Transverse colon (tissue), 4 donors: ENCODE data around the gene CMTR1. TPM values are rescaled to one million over a fixed set of nuclear protein-coding genes. Genes with fewer than 3 reads are reported as not detected.

Source experiments
- DNase-seq: peaks from one replicate; pipeline ENCODE4 v3.0.0-alpha.2; 2019
- H3K27ac ChIP-seq, 4 donors: fragments of 200-600 bp; sonication (generic); 2 replicates each; pipeline ENCODE4 v1.5.1; 2016 to 2018; ENCODE audit warnings: inconsistent platforms in 4 of 4
- H3K27me3 ChIP-seq: fragments of 200-600 bp; sonication (generic); 2 replicates; pipeline ENCODE4 v1.5.1; 2017; ENCODE audit warnings: inconsistent platforms
- H3K36me3 ChIP-seq, 4 donors: fragments of 200-600 bp; sonication (generic); 2 replicates each; pipeline ENCODE4 v1.5.1; 2017 to 2019; ENCODE audit warnings: inconsistent platforms in 4 of 4
- H3K4me1 ChIP-seq, 4 donors: fragments of 200-600 bp; sonication (generic); 2 replicates each; pipeline ENCODE4 v1.5.1; 2017 to 2020; ENCODE audit warnings: inconsistent platforms in 4 of 4
- H3K4me3 ChIP-seq, 4 donors: fragments of 200-600 bp; sonication (generic); 1 replicate in 1 of 4; 2 replicates in 3 of 4; pipeline versions ENCODE4 v1.5.1 to v1.6.1; 2017 to 2019; ENCODE audit warnings: inconsistent platforms in 4 of 4
- H3K9me3 ChIP-seq, 2 donors: fragments of 200-600 bp; sonication (generic); 2 replicates each; pipeline ENCODE4 v1.5.1; 2017 to 2019; ENCODE audit warnings: inconsistent platforms in 2 of 2
- EP300 ChIP-seq: sonication (generic); formaldehyde crosslinking; IDR thresholded peaks from one replicate; pipeline ENCODE4 v1.6.1; 2017; ENCODE audit warnings: antibody characterized with exemption, low read depth
- POLR2A ChIP-seq: fragments of 450-650 bp; IDR thresholded peaks from one replicate; pipeline ENCODE4 v1.6.1; 2016; ENCODE audit warnings: antibody characterized with exemption, mild to moderate bottlenecking, moderate library complexity
- POLR2AphosphoS5 ChIP-seq, 3 donors: sonication (generic); formaldehyde crosslinking; IDR thresholded peaks; one replicate each; pipeline ENCODE4 v1.6.1; 2016; ENCODE audit warnings: antibody characterized with exemption in 3 of 3
- WGBS, 2 donors: methylation state at CpG; one replicate each; pipeline ENCODE4 v1.1.5; 2018; ENCODE audit warnings: low coverage in 1 of 2; 5-methylcytosine and 5-hydroxymethylcytosine counted together
- in situ Hi-C, 4 donors: fragments of 200-750 bp; cut with MboI; loops; one replicate each; pipeline versions ENCODE4 v1.15.0 to v1.15.1; 2017; ENCODE audit warnings: low sequenced_read_pairs in 3 of 4, low pct_ligation_motif_present in 1 of 4, low pct_unique_long_range_greater_than_20kb in 1 of 4
- intact Hi-C: fragments of 100-400 bp; cut with DNase I; formaldehyde crosslinking; loops from one replicate; pipeline ENCODE4 v1.15.1; 2023; ENCODE audit warnings: low total_unique reads
- total RNA-seq, 4 donors: library from RNA; depleted of rRNA; stranded (reverse); fragments of >200 nt; gene quantifications; one replicate each; pipeline ENCODE4 v1.1.0, GENCODE V29; 2016
- TF ChIP-seq, protein P1 (sequence below), 5 experiments: fragments of 200-600 bp in 3 of 5; fragments of 450-650 bp in 2 of 5; sonication (generic) in 3 of 5; IDR thresholded peaks; 1 replicate in 2 of 5; 2 replicates in 3 of 5; pipeline ENCODE4 v1.5.1; 2016 to 2017; ENCODE audit warnings: antibody characterized with exemption in 5 of 5, inconsistent platforms in 3 of 5, mild to moderate bottlenecking in 2 of 5, moderate library complexity in 1 of 5

The CMTR1 gene
- total RNA-seq, 4 donors from 2014 or later, result 16.5 to 40.6 (median 24.9) TPM

DNA sequence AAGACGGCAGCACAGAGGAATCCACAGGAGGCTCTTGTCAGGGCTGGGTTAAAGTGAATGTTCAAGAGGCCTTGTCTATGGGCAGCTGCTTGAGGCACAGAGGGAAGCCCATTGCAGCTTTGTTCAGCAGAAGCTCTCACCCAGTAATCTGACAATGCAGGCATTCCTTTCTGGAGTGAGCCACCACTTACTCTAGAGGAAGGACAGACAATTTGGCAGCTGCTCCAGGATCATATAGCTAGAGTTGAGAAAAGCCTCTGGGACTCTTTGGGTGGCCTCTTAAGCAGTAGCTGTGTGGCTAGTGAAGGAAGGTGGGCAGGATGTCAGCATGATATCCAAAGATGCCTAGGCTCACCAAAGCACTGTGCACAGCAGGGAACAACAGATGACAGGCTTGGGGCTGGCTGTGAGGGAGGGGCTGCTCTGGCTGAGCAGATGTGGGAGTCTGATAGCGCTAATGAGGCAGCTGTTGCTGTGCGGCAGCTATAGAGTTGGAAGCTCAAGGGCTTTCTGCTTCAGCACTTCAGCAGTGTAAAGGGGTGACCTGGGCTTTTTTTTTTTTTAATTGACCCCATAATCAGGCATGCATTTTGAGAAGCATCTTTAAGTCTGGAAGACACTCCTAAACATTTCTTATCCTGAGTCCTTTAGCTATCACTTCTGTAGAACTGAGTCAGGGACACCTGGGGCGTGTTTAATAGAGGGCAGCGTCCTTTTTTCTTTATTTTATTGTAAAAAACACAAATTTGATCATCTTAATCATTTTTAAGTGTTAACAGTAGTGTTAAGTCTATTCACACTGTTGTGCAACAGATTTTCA lies 27.2 kb downstream of the CMTR1 start:
- WGBS, 2 donors, result 92 to 100% methylated on average over 3 to 5 of the region's 5 CpGs
- H3K4me1 ChIP-seq, result peaks cover under 1 to 3% (median 2%) of the 10 kb centered on the region in 4 donors
- in situ Hi-C loops (no loop called here), intact Hi-C loops (no loop called here)
- no peak overlapping the region for H3K4me3 ChIP-seq
- no peak for DNase-seq
- peaks cover 0 to 41% (median 15%) of the 10 kb centered on the region in 4 donors for H3K36me3 ChIP-seq
- H3K27me3 ChIP-seq, result no peaks in the 10 kb centered on the region
- H3K9me3 ChIP-seq, result no peaks in the 10 kb centered on the region
- H3K27ac ChIP-seq, result no peak overlapping the region
- TF ChIP-seq POLR2AphosphoS5 (IDR thresholded peaks at IDR 0.05), result no peak
- TF ChIP-seq, protein P1, sequence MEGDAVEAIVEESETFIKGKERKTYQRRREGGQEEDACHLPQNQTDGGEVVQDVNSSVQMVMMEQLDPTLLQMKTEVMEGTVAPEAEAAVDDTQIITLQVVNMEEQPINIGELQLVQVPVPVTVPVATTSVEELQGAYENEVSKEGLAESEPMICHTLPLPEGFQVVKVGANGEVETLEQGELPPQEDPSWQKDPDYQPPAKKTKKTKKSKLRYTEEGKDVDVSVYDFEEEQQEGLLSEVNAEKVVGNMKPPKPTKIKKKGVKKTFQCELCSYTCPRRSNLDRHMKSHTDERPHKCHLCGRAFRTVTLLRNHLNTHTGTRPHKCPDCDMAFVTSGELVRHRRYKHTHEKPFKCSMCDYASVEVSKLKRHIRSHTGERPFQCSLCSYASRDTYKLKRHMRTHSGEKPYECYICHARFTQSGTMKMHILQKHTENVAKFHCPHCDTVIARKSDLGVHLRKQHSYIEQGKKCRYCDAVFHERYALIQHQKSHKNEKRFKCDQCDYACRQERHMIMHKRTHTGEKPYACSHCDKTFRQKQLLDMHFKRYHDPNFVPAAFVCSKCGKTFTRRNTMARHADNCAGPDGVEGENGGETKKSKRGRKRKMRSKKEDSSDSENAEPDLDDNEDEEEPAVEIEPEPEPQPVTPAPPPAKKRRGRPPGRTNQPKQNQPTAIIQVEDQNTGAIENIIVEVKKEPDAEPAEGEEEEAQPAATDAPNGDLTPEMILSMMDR (IDR thresholded peaks at IDR 0.05), result no peak
- no peak for TF ChIP-seq EP300
- TF ChIP-seq POLR2A, result no peak

DNA sequence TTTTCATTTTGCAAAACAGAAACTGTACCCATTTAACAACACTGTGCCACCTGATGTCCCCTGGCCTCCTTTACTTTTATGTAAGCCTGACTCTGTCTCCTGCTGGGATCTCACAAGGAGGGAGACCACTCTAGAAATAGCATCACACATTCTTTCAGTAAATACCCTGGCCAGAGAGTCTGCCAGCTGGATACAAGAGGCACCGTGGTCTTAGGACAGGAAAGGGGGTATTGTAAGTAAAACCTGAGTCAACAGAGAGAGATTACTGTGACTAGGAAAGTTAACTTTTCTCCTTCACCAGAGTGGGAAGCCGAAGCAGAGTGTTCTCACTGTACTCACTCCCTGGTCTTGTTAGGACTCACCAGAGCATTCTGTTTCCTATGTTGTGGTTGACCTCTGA lies 27.8 kb downstream of the CMTR1 start:
- in situ Hi-C loops (no loop called here), intact Hi-C loops (no loop called here)
- no peaks in the 10 kb centered on the region for H3K9me3 ChIP-seq
- H3K27ac ChIP-seq, result no peak overlapping the region
- H3K4me1 ChIP-seq, result no peaks in the 10 kb centered on the region
- TF ChIP-seq, protein P1 (IDR thresholded peaks at IDR 0.05), result no peak
- TF ChIP-seq POLR2AphosphoS5 (IDR thresholded peaks at IDR 0.05) (no peak), EP300 (no peak), POLR2A (no peak)
- no peak overlapping the region for H3K4me3 ChIP-seq
- no peaks in the 10 kb centered on the region for H3K27me3 ChIP-seq
- peaks cover 0 to 41% (median 15%) of the 10 kb centered on the region in 4 donors for H3K36me3 ChIP-seq
- no peak for DNase-seq
- 91 to 100% methylated on average over 2 of the region's 2 CpGs for WGBS, 2 donors

DNA sequence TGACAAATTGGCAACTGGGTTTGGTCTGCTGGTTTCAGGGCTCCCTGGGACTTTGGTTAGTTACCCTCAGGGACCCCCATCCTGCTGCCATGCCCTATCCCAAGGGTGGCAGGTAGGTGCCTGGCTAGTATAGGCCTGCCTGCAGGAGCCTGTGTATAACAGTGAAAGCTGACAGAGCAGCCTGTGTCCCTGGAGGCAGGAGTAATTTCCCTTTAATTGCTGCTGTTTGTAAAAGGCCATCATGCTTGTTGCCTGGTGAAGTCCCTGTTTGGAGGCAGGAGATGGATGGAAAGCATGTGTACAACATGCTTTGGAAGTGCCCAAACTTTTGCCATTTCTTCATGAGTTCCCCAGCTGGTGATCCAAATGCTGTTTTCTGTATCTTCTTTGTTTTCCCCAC lies 30.1 kb downstream of the CMTR1 start:
- Histone ChIP-seq H3K9me3 (peaks cover 0 to 9% of the 10 kb centered on the region in 2 donors), H3K27ac (no peak overlapping the region), H3K36me3 (peaks cover 0 to 41% (median 15%) of the 10 kb centered on the region in 4 donors), H3K4me3 (no peak overlapping the region), H3K27me3 (no peaks in the 10 kb centered on the region), H3K4me1 (no peaks in the 10 kb centered on the region)
- in situ Hi-C loops, result no loop called here
- no peak for DNase-seq
- TF ChIP-seq POLR2AphosphoS5 (IDR thresholded peaks at IDR 0.05) (no peak), EP300 (no peak), POLR2A (no peak)
- TF ChIP-seq, protein P1 (IDR thresholded peaks at IDR 0.05), result no peak
- intact Hi-C loops, result no loop called here

GRCh38 chr6:37467718-37468117 lies 34.7 kb downstream of the CMTR1 start:
- Histone ChIP-seq H3K36me3 (peaks cover 0 to 15% (median 6%) of the 10 kb centered on the region in 4 donors), H3K4me1 (no peaks in the 10 kb centered on the region), H3K9me3 (peaks cover 0 to 9% of the 10 kb centered on the region in 2 donors), H3K27ac (no peak overlapping the region), H3K27me3 (no peaks in the 10 kb centered on the region), H3K4me3 (no peak overlapping the region)
- in situ Hi-C loops, result no loop called here
- TF ChIP-seq POLR2A, result no peak
- TF ChIP-seq, protein P1 (IDR thresholded peaks at IDR 0.05), result no peak
- no peak for TF ChIP-seq EP300
- TF ChIP-seq POLR2AphosphoS5 (IDR thresholded peaks at IDR 0.05), result no peak
- intact Hi-C loops, result no loop called here
- DNase-seq, result no peak
